HG02571 (cell line): Measurements from ENCODE around the gene G0S2.

Source experiments
- ATAC-seq: cut with Tn5 transposase; IDR thresholded peaks from one replicate; pipeline ENCODE4 v1.9.1; 2021; ENCODE audit warnings: mild to moderate bottlenecking, moderate library complexity; ENCODE audit not compliant: unreplicated experiment

G0S2 gene

GRCh38 chr1:209648346-209648745 is 26.9 kb upstream of the G0S2 start:
- ATAC-seq, result no peak

- no peak for ATAC-seq
Observed at GRCh38 chr1:209648931-209649776, 26.1 kb upstream of the G0S2 start.

- ATAC-seq, result no peak
Observed at GRCh38 chr1:209650454-209650853, 24.8 kb upstream of the G0S2 start.

- ATAC-seq, result peak; percentile 75
Observed at GRCh38 chr1:209651138-209651587, 24.0 kb upstream of the G0S2 start.

GRCh38 chr1:209652121-209652735 is 23.0 kb upstream of the G0S2 start, which contains the start of gene LAMB3:
TSS of gene LAMB3 (minus strand) at chr1:209652425. CDS start at chr1:209650944, 1,481 bp downstream.
- ATAC-seq, result no peak

- peak; percentile 33 for ATAC-seq
Observed at GRCh38 chr1:209652873-209653401, 22.3 kb upstream of the G0S2 start.

- no peak for ATAC-seq
Observed at GRCh38 chr1:209653915-209654351, 21.3 kb upstream of the G0S2 start.

GRCh38 chr1:209655411-209656231 is 19.6 kb upstream of the G0S2 start:
- no peak for ATAC-seq

- ATAC-seq, result no peak
Observed at GRCh38 chr1:209657140-209657879, 17.9 kb upstream of the G0S2 start.

- ATAC-seq, result no peak
Observed at GRCh38 chr1:209657918-209658317, 17.3 kb upstream of the G0S2 start.

GRCh38 chr1:209659909-209660308 is 15.3 kb upstream of the G0S2 start:
- no peak for ATAC-seq

- no peak for ATAC-seq
Observed at GRCh38 chr1:209661071-209661470, 14.1 kb upstream of the G0S2 start.

GRCh38 chr1:209662879-209663327 is 12.3 kb upstream of the G0S2 start:
- ATAC-seq, result no peak

GRCh38 chr1:209667103-209667502 is 8.1 kb upstream of the G0S2 start:
- no peak for ATAC-seq

- no peak for ATAC-seq
Observed at GRCh38 chr1:209667708-209668107, 7.5 kb upstream of the G0S2 start.

GRCh38 chr1:209670441-209671082 is 4.7 kb upstream of the G0S2 start:
- no peak for ATAC-seq

GRCh38 chr1:209672705-209673630 is 2.2 kb upstream of the G0S2 start:
- ATAC-seq, result peak; percentile 86

- no peak for ATAC-seq
Observed at GRCh38 chr1:209673631-209674417, 1.4 kb upstream of the G0S2 start.
